Fibroblast of mammary gland (primary cell): ENCODE data around the gene CALY.

Experiments
- DNase-seq: peaks from one replicate; pipeline ENCODE4 v3.0.0-alpha.2; 2010; ENCODE audit warnings: low read depth
- H3K4me3 ChIP-seq: 2 replicates; pipeline ENCODE4 v1.5.1; 2011; ENCODE audit warnings: low read depth, mild to moderate bottlenecking, low read length, moderate library complexity; ENCODE audit not compliant: control insufficient read depth
- CTCF ChIP-seq: conservative IDR thresholded peaks from 2 replicates; pipeline ENCODE4 v1.5.1; 2011; ENCODE audit warnings: low read depth, low read length, inconsistent platforms; ENCODE audit not compliant: control insufficient read depth, insufficient read depth

CALY gene

DNA sequence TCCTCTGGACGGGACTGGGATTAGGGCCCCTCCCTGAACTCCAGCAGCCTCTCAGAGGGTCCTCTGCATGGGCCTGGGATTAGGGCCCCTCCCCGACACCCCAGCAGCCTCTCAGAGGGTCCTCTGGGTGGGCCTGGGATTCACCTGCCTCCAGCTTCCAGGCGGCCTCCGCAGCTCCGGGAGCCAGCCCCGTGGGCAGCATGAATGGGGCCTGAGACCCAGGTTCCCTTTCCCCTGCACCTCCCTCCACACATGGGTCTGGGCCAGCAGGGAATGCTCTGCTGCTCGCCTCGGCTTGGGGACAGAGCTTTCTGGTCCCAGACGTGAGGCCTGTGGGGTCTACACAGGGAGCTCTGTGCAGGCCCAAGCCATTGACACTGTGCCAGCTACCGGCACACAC lies 33.5 kb downstream of the CALY start:
- H3K4me3 ChIP-seq, result no peak overlapping the region
- no peak for TF ChIP-seq CTCF
- no peak for DNase-seq

DNA sequence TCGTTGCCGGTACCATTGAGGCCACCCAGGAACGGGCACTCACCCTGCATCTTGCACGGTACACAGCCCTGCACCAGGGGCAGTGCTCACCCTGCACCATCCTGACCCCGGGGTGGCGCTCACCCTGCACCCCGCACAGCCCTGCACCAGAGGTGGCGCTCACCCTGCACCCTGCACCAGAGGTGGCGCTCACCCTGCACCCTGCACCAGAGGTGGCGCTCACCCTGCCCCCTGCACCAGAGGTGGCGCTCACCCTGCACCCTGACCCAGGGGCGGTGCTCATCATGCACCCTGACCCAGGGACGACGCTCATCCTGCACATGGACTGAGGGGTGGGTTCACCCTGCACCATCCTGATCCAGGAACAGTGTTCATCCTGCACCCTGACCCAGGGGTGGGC lies 34.5 kb downstream of the CALY start:
- TF ChIP-seq CTCF, result no peak
- no peak for DNase-seq
- H3K4me3 ChIP-seq, result no peak overlapping the region

DNA sequence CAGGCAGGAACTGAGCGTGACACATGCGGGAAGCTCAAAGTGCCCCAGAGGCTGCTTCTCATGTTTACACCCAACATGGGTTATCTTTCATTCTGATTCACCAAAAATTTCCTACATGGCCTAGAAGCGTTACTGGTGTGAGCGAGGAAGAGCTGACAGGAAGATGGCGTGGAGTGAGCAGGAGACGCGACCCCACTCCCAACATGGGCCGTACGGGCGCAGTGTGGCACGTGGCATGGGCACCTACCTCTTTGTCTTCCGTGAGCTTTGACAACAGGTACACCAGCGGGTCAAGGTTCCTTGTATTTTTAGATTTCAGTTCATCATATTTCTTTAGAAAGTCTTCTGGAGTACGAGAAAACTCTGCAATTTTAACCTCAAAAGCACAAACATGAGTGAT lies 37.0 kb downstream of the CALY start:
- no peak overlapping the region for H3K4me3 ChIP-seq
- no peak for DNase-seq
- no peak for TF ChIP-seq CTCF

DNA sequence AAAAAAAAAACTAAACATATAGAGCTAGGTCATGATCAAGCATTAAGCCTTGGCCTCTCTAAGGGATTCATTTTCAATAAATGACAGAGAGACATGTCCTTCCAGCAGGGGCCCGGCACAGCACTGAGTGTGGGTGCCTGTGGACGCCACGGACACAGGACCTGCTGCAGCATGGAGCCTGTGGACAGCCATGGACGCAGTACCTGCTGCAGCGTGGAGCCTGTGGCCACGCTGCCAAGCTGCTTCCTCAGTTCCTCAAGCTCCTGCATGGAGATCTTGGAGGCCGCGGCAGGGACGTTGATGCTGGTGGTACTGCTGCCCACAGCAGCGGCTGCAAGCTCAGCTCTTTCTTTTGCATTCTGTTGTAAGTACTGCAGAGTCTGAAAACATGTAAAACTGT lies 37.5 kb downstream of the CALY start:
- no peak overlapping the region for H3K4me3 ChIP-seq
- TF ChIP-seq CTCF, result no peak
- DNase-seq, result no peak

DNA sequence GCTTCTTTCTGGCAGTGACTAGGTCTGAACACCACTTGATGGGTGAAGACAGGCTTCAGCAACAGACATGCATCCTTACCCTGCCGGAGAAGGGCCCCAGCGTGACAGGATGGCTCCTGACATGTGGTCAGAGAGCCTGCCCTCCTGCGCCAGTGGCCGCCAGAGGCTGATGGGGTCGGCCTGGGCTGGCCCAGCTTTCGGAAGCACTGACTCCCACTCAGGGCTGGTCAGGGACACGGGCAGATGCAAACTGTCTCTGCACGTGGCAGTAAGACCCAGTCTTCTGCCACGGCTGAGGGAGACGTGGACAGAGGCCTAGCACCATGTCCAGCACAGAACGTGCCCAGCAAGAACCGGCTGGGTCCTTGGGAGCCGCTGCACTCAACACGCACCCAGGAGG lies 38.2 kb downstream of the CALY start:
- no peak for TF ChIP-seq CTCF
- no peak overlapping the region for H3K4me3 ChIP-seq
- no peak for DNase-seq

GRCh38 chr10:133297504-133297903 lies 39.2 kb downstream of the CALY start:
- no peak overlapping the region for H3K4me3 ChIP-seq
- no peak for DNase-seq
- TF ChIP-seq CTCF, result no peak
